ENCODE data around the gene PCNA. TPM values are rescaled to one million over a fixed set of nuclear protein-coding genes. Genes with fewer than 3 reads are reported as not detected.

PCNA gene
- polyA plus RNA-seq, 2 of the 4 experiments (the other 2 are of a cell fraction), result 445 to 450 TPM

DNA sequence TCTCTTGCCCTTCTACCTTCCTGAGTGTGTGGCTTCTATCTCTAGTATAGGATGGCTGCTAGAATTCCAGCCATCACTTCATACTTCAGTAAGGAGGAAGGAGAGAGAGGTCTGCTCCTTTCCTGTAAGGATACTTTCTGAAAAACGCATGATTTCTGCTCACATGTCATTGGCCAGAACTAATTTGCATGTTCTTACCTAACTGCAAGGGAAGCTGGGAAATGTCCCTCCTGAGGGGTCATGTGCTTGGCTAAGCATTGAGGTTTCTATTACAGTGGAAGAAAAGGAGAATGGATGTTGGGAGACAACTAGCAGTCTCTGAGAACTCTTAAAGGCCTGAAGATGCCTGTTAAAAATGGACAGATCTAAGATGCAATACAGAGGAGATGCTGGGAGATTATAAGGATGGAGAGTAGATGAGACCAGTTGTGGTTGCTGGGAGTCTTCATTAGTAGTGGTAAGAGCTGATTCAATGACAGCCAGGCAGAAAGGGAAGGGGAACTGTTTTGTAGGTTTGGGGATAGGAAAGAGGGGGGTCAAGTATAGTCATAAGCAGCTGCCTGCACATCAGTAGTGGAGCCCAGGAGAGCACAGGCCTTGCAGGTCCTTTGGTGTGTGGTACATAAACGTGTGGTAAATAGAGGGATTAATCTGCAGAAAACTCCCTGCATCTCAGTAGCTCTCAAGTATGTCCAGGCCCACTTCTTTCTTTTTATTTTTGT, 27.3 kb upstream of the PCNA start:
- Histone ChIP-seq H3K4me2 (no peak overlapping the region), H3K4me3 (no peak overlapping the region), H3K9me3 (no peaks in the 10 kb centered on the region), H3K4me1 (peaks cover 14% of the 10 kb centered on the region), H3K27ac (no peak overlapping the region)
- CTCF ChIA-PET, result interaction anchor here (0.6 to 2.3 kb wide), 8 partner anchors 8 to 75 kb away, joined by 3 to 14 read pairs (median 4); no protein-coding TSS in a partner anchor
- ATAC-seq (0 out of 6 replicates have a peak, but pooled peaks of 1 of the 2 experiments have one; percentile 30), DNase-seq (ENCODE audit: low read depth in 1 of 2, low spot score in 1 of 2) (no peak), FAIRE-seq (peak; percentile 73)
- 67% methylated on average over 2 of the region's 2 CpGs for WGBS (ENCODE audit: missing lambda C conversion rate)
- TF ChIP-seq, protein P1, sequence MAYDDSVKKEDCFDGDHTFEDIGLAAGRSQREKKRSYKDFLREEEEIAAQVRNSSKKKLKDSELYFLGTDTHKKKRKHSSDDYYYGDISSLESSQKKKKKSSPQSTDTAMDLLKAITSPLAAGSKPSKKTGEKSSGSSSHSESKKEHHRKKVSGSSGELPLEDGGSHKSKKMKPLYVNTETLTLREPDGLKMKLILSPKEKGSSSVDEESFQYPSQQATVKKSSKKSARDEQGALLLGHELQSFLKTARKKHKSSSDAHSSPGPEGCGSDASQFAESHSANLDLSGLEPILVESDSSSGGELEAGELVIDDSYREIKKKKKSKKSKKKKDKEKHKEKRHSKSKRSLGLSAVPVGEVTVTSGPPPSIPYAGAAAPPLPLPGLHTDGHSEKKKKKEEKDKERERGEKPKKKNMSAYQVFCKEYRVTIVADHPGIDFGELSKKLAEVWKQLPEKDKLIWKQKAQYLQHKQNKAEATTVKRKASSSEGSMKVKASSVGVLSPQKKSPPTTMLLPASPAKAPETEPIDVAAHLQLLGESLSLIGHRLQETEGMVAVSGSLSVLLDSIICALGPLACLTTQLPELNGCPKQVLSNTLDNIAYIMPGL (CRISPR knock-in tag; IDR thresholded peaks at IDR 0.05; ENCODE audit: borderline replicate concordance), result no peak
- TF ChIP-seq RNF2 (IDR thresholded peaks at IDR 0.05; ENCODE audit: borderline replicate concordance, low read depth) (no peak), ZFP36 (IDR thresholded peaks at IDR 0.05; ENCODE audit: borderline replicate concordance, partially characterized antibody) (no peak), TFCP2L1 (CRISPR knock-in tag; IDR thresholded peaks at IDR 0.05) (no peak), CHD2 (IDR thresholded peaks at IDR 0.05; ENCODE audit: low read length, partially characterized antibody) (no peak), RAD21 (conservative IDR thresholded peaks at IDR 0.05 in 1 of 2, IDR thresholded peaks at IDR 0.05 in 1 of 2) (no peak), EP300 (IDR thresholded peaks at IDR 0.05) (no peak), POLR2A (IDR thresholded peaks at IDR 0.05; ENCODE audit: low read length) (no peak), TP53 (CRISPR knock-in tag; IDR thresholded peaks at IDR 0.05) (no peak), FOXS1 (CRISPR knock-in tag; IDR thresholded peaks at IDR 0.05) (no peak), NR3C1 (IDR thresholded peaks at IDR 0.05) (no peak)
- POLR2A ChIA-PET, result interaction anchor here (1.5 kb wide), 1 partner anchor 21 kb away, joined by 3 read pairs; the partner anchor contains the start of gene CDS2

DNA sequence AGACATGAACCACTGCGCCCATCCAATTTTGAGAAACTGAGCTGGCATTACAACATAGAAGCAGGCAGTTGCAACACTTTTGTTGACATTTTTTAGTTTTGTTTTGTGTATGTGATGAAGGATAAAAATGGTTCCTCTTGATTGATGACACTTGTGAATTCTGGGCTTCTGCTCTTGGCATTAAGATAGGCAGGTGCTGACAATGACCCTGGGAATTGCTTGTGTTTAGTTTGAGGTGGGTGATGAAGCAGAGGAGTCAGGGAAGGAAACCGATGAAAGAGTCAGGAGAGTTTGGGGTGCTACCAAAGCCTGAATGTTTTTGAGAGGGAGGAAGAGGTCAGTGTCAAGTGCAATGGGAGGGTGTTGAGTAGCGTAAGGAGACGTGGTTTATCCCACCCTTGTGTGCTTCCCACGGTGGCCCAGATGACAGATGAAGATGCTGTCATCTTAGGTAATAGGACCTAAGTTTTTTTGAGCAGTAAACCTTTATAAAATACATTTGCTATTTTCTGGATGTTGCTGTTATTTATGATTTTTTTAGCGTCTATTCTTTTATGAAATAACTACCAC, 26.4 kb upstream of the PCNA start:
- no peak overlapping the region for H3K4me3 ChIP-seq
- CTCF ChIA-PET, result interaction anchor here (1.3 to 2.3 kb wide), 4 partner anchors 11 to 60 kb away, joined by 3 to 14 read pairs (median 6); no protein-coding TSS in a partner anchor
- WGBS (ENCODE audit: missing lambda C conversion rate), result 90% methylated on average over 6 of the region's 6 CpGs
- H3K27ac ChIP-seq, result no peak overlapping the region
- DNase-seq (ENCODE audit: low read depth in 1 of 2, low spot score in 1 of 2), result no peak
- H3K4me1 ChIP-seq, result peaks cover 14% of the 10 kb centered on the region
- no peak for TF ChIP-seq MAZ (IDR thresholded peaks at IDR 0.05; ENCODE audit: borderline replicate concordance, low read depth, low read length)
- TF ChIP-seq FOXS1 (CRISPR knock-in tag; IDR thresholded peaks at IDR 0.05), result no peak
- TF ChIP-seq, protein P2, sequence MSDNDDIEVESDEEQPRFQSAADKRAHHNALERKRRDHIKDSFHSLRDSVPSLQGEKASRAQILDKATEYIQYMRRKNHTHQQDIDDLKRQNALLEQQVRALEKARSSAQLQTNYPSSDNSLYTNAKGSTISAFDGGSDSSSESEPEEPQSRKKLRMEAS (IDR thresholded peaks at IDR 0.05), result no peak
- TF ChIP-seq HEYL (CRISPR knock-in tag; IDR thresholded peaks at IDR 0.05), result no peak
- no peak for TF ChIP-seq NPAS2 (CRISPR knock-in tag; IDR thresholded peaks at IDR 0.05; ENCODE audit: borderline replicate concordance)
- no peak for TF ChIP-seq HDAC2 (IDR thresholded peaks at IDR 0.05)
- no peak for TF ChIP-seq SREBF2 (IDR thresholded peaks at IDR 0.05)
- TF ChIP-seq, protein P3, sequence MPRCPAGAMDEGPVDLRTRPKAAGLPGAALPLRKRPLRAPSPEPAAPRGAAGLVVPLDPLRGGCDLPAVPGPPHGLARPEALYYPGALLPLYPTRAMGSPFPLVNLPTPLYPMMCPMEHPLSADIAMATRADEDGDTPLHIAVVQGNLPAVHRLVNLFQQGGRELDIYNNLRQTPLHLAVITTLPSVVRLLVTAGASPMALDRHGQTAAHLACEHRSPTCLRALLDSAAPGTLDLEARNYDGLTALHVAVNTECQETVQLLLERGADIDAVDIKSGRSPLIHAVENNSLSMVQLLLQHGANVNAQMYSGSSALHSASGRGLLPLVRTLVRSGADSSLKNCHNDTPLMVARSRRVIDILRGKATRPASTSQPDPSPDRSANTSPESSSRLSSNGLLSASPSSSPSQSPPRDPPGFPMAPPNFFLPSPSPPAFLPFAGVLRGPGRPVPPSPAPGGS (IDR thresholded peaks at IDR 0.05), result no peak
- TF ChIP-seq, protein P4, sequence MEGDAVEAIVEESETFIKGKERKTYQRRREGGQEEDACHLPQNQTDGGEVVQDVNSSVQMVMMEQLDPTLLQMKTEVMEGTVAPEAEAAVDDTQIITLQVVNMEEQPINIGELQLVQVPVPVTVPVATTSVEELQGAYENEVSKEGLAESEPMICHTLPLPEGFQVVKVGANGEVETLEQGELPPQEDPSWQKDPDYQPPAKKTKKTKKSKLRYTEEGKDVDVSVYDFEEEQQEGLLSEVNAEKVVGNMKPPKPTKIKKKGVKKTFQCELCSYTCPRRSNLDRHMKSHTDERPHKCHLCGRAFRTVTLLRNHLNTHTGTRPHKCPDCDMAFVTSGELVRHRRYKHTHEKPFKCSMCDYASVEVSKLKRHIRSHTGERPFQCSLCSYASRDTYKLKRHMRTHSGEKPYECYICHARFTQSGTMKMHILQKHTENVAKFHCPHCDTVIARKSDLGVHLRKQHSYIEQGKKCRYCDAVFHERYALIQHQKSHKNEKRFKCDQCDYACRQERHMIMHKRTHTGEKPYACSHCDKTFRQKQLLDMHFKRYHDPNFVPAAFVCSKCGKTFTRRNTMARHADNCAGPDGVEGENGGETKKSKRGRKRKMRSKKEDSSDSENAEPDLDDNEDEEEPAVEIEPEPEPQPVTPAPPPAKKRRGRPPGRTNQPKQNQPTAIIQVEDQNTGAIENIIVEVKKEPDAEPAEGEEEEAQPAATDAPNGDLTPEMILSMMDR (IDR thresholded peaks at IDR 0.05), result no peak
- TF ChIP-seq, protein P5, sequence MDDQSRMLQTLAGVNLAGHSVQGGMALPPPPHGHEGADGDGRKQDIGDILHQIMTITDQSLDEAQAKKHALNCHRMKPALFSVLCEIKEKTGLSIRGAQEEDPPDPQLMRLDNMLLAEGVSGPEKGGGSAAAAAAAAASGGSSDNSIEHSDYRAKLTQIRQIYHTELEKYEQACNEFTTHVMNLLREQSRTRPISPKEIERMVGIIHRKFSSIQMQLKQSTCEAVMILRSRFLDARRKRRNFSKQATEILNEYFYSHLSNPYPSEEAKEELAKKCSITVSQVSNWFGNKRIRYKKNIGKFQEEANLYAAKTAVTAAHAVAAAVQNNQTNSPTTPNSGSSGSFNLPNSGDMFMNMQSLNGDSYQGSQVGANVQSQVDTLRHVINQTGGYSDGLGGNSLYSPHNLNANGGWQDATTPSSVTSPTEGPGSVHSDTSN (IDR thresholded peaks at IDR 0.05), result no peak
- no peak for TF ChIP-seq POLR2A (IDR thresholded peaks at IDR 0.05; ENCODE audit: low read length)
- no peak for TF ChIP-seq GATA3 (IDR thresholded peaks at IDR 0.05; ENCODE audit: borderline replicate concordance)
- TF ChIP-seq HOXA7 (CRISPR knock-in tag; IDR thresholded peaks at IDR 0.05), result no peak
- no peak for TF ChIP-seq TFCP2L1 (CRISPR knock-in tag; IDR thresholded peaks at IDR 0.05)
- TF ChIP-seq ESRRA (IDR thresholded peaks at IDR 0.05; ENCODE audit: borderline replicate concordance, low read length), result no peak
- TF ChIP-seq SMC3 (IDR thresholded peaks at IDR 0.05), result no peak
- no peak for TF ChIP-seq CHD2 (IDR thresholded peaks at IDR 0.05; ENCODE audit: low read length, partially characterized antibody)
- H3K9me3 ChIP-seq, result no peaks in the 10 kb centered on the region
- H3K4me2 ChIP-seq, result no peak overlapping the region
- ATAC-seq, result no peak
- FAIRE-seq, result no peak
- POLR2A ChIA-PET, result no interaction called here

All from A549 (cell line).